ENCODE data around the gene ZNF570.
A peak's percentile ranks its signal among the peaks of the same experiment; 100 is the strongest.

Gene ZNF570

DNA sequence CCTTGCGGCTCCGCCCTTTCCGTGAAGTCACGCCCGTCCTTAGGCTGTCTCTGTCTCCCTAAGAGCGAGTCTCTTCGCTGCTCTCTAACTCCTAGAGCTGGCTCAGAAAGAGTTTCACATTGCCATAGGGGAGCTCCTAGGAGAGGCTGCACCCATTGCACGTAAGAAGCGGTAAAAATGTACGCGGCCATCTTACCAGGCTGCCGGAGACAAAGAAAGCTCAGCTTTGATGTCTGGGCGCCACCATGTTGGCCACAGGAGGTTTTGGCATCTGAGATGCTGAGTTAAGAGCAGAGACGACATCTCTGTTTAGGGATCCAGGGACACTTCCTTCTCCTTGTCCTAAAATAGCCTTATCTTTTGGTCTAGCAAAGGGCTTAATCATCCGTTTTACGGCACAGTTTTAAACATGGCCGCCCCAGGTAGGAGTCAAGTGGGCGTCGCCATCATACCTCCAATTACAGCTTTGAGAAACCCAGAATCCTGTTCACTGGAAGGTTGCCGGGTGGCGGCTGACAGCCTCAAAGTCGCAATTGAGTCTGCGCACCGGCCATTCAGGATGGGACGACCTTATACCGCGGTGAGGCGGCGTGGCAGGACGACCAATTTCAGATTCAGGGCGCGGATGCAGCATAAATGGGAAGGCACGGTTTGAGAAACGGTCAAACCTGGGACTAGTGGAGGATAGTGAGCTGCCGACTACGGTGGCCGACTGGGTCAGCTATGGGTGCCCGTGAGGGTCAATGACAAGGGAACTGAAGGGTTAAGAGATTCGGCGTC lies 37.4 kb downstream of the ZNF570 start, which contains the start of gene ZNF793 (continued):
- TF ChIP-seq ZNF214 (tag by site-specific recombination; IDR thresholded peaks at IDR 0.05; ENCODE audit: borderline replicate concordance) (no peak), BCL11A (tag by site-specific recombination; IDR thresholded peaks at IDR 0.05; ENCODE audit: low read depth) (no peak), ZNF571 (tag by site-specific recombination; IDR thresholded peaks at IDR 0.05) (no peak), ZNF341 (tag by site-specific recombination; IDR thresholded peaks at IDR 0.05; ENCODE audit: low read depth) (no peak; the same call in 1 of the 2 replicates), ZNF426 (tag by site-specific recombination; IDR thresholded peaks at IDR 0.05) (no peak), ZNF660 (tag by site-specific recombination; IDR thresholded peaks at IDR 0.05) (peak; percentile 86), ZNF10 (tag by site-specific recombination; IDR thresholded peaks at IDR 0.05) (no peak), ZFP41 (tag by site-specific recombination; IDR thresholded peaks at IDR 0.05; ENCODE audit: borderline replicate concordance) (no peak), ZBTB7A (tag by site-specific recombination; IDR thresholded peaks at IDR 0.05; ENCODE audit: low read depth) (no peak), SP3 (tag by site-specific recombination; IDR thresholded peaks at IDR 0.05) (peak; percentile 90), GFI1B (tag by site-specific recombination; IDR thresholded peaks at IDR 0.05) (peak; percentile 75; the same call in 1 of the 2 replicates), ZNF132 (tag by site-specific recombination; IDR thresholded peaks at IDR 0.05; ENCODE audit: borderline replicate concordance) (no peak), ZNF629 (tag by site-specific recombination; IDR thresholded peaks at IDR 0.05) (peak; percentile 73), ZNF701 (tag by site-specific recombination; IDR thresholded peaks at IDR 0.05) (no peak), ZNF843 (tag by site-specific recombination; IDR thresholded peaks at IDR 0.05) (peak; percentile 79)
- TF ChIP-seq, protein P1, sequence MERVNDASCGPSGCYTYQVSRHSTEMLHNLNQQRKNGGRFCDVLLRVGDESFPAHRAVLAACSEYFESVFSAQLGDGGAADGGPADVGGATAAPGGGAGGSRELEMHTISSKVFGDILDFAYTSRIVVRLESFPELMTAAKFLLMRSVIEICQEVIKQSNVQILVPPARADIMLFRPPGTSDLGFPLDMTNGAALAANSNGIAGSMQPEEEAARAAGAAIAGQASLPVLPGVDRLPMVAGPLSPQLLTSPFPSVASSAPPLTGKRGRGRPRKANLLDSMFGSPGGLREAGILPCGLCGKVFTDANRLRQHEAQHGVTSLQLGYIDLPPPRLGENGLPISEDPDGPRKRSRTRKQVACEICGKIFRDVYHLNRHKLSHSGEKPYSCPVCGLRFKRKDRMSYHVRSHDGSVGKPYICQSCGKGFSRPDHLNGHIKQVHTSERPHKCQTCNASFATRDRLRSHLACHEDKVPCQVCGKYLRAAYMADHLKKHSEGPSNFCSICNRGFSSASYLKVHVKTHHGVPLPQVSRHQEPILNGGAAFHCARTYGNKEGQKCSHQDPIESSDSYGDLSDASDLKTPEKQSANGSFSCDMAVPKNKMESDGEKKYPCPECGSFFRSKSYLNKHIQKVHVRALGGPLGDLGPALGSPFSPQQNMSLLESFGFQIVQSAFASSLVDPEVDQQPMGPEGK (tag by site-specific recombination; IDR thresholded peaks at IDR 0.05) = peak; percentile 68; the same call in 1 of the 2 replicates
- TF ChIP-seq, protein P2, sequence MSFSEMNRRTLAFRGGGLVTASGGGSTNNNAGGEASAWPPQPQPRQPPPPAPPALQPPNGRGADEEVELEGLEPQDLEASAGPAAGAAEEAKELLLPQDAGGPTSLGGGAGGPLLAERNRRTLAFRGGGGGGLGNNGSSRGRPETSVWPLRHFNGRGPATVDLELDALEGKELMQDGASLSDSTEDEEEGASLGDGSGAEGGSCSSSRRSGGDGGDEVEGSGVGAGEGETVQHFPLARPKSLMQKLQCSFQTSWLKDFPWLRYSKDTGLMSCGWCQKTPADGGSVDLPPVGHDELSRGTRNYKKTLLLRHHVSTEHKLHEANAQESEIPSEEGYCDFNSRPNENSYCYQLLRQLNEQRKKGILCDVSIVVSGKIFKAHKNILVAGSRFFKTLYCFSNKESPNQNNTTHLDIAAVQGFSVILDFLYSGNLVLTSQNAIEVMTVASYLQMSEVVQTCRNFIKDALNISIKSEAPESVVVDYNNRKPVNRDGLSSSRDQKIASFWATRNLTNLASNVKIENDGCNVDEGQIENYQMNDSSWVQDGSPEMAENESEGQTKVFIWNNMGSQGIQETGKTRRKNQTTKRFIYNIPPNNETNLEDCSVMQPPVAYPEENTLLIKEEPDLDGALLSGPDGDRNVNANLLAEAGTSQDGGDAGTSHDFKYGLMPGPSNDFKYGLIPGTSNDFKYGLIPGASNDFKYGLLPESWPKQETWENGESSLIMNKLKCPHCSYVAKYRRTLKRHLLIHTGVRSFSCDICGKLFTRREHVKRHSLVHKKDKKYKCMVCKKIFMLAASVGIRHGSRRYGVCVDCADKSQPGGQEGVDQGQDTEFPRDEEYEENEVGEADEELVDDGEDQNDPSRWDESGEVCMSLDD (tag by site-specific recombination; IDR thresholded peaks at IDR 0.05) = no peak; the same call in 1 of the 2 replicates
- TF ChIP-seq, protein P3, sequence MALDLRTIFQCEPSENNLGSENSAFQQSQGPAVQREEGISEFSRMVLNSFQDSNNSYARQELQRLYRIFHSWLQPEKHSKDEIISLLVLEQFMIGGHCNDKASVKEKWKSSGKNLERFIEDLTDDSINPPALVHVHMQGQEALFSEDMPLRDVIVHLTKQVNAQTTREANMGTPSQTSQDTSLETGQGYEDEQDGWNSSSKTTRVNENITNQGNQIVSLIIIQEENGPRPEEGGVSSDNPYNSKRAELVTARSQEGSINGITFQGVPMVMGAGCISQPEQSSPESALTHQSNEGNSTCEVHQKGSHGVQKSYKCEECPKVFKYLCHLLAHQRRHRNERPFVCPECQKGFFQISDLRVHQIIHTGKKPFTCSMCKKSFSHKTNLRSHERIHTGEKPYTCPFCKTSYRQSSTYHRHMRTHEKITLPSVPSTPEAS (tag by site-specific recombination; IDR thresholded peaks at IDR 0.05) = peak; percentile 50; the same call in 1 of the 2 replicates
- TF ChIP-seq, protein P4, sequence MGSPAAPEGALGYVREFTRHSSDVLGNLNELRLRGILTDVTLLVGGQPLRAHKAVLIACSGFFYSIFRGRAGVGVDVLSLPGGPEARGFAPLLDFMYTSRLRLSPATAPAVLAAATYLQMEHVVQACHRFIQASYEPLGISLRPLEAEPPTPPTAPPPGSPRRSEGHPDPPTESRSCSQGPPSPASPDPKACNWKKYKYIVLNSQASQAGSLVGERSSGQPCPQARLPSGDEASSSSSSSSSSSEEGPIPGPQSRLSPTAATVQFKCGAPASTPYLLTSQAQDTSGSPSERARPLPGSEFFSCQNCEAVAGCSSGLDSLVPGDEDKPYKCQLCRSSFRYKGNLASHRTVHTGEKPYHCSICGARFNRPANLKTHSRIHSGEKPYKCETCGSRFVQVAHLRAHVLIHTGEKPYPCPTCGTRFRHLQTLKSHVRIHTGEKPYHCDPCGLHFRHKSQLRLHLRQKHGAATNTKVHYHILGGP (tag by site-specific recombination; IDR thresholded peaks at IDR 0.05) = no peak
- TF ChIP-seq, protein P5, sequence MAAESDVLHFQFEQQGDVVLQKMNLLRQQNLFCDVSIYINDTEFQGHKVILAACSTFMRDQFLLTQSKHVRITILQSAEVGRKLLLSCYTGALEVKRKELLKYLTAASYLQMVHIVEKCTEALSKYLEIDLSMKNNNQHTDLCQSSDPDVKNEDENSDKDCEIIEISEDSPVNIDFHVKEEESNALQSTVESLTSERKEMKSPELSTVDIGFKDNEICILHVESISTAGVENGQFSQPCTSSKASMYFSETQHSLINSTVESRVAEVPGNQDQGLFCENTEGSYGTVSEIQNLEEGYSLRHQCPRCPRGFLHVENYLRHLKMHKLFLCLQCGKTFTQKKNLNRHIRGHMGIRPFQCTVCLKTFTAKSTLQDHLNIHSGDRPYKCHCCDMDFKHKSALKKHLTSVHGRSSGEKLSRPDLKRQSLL (tag by site-specific recombination; IDR thresholded peaks at IDR 0.05) = peak; percentile 74
- TF ChIP-seq, protein P6, sequence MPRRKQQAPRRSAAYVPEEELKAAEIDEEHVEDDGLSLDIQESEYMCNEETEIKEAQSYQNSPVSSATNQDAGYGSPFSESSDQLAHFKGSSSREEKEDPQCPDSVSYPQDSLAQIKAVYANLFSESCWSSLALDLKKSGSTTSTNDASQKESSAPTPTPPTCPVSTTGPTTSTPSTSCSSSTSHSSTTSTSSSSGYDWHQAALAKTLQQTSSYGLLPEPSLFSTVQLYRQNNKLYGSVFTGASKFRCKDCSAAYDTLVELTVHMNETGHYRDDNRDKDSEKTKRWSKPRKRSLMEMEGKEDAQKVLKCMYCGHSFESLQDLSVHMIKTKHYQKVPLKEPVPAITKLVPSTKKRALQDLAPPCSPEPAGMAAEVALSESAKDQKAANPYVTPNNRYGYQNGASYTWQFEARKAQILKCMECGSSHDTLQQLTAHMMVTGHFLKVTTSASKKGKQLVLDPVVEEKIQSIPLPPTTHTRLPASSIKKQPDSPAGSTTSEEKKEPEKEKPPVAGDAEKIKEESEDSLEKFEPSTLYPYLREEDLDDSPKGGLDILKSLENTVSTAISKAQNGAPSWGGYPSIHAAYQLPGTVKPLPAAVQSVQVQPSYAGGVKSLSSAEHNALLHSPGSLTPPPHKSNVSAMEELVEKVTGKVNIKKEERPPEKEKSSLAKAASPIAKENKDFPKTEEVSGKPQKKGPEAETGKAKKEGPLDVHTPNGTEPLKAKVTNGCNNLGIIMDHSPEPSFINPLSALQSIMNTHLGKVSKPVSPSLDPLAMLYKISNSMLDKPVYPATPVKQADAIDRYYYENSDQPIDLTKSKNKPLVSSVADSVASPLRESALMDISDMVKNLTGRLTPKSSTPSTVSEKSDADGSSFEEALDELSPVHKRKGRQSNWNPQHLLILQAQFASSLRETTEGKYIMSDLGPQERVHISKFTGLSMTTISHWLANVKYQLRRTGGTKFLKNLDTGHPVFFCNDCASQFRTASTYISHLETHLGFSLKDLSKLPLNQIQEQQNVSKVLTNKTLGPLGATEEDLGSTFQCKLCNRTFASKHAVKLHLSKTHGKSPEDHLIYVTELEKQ (tag by site-specific recombination; IDR thresholded peaks at IDR 0.05; ENCODE audit: borderline replicate concordance) = no peak; the same call in 1 of the 2 replicates
- TF ChIP-seq, protein P7, sequence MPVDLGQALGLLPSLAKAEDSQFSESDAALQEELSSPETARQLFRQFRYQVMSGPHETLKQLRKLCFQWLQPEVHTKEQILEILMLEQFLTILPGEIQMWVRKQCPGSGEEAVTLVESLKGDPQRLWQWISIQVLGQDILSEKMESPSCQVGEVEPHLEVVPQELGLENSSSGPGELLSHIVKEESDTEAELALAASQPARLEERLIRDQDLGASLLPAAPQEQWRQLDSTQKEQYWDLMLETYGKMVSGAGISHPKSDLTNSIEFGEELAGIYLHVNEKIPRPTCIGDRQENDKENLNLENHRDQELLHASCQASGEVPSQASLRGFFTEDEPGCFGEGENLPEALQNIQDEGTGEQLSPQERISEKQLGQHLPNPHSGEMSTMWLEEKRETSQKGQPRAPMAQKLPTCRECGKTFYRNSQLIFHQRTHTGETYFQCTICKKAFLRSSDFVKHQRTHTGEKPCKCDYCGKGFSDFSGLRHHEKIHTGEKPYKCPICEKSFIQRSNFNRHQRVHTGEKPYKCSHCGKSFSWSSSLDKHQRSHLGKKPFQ (tag by site-specific recombination; IDR thresholded peaks at IDR 0.05) = peak; percentile 60; the same call in 1 of the 2 replicates
- TF ChIP-seq, protein P8, sequence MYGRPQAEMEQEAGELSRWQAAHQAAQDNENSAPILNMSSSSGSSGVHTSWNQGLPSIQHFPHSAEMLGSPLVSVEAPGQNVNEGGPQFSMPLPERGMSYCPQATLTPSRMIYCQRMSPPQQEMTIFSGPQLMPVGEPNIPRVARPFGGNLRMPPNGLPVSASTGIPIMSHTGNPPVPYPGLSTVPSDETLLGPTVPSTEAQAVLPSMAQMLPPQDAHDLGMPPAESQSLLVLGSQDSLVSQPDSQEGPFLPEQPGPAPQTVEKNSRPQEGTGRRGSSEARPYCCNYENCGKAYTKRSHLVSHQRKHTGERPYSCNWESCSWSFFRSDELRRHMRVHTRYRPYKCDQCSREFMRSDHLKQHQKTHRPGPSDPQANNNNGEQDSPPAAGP (tag by site-specific recombination; IDR thresholded peaks at IDR 0.05) = peak; percentile 74

Data from HEK293 (cell line).